ENCODE results near the gene PCBP3.

The PCBP3 gene

GRCh38 chr21:45740491-45741357, 97.2 kb downstream of the PCBP3 start:
- Histone ChIP-seq H3K36me3 (ENCODE audit: insufficient read depth, low read length) (peaks cover 7% of the 10 kb centered on the region), H2AFZ (ENCODE audit: low read depth, low read length) (no peak overlapping the region), H3K79me2 (ENCODE audit: insufficient read depth, low read length) (no peaks in the 10 kb centered on the region), H3K9ac (ENCODE audit: low read depth, low read length) (no peak overlapping the region), H3K27me3 (ENCODE audit: insufficient read depth, low read length, poor library complexity) (no peaks in the 10 kb centered on the region), H3K4me3 (ENCODE audit: low read depth in 1 of 2, low read length in 2 of 2) (no peak overlapping the region), H3K27ac (ENCODE audit: low read length) (no peak overlapping the region), H3K4me2 (ENCODE audit: insufficient read depth, low read length) (no peak overlapping the region), H3K9me3 (ENCODE audit: insufficient read depth, low read length, severe bottlenecking) (peaks cover 4% of the 10 kb centered on the region), H4K20me1 (ENCODE audit: insufficient read depth, low read length) (no peaks in the 10 kb centered on the region), H3K4me1 (ENCODE audit: insufficient read depth, low read length) (no peaks in the 10 kb centered on the region)
- TF ChIP-seq EZH2 (IDR thresholded peaks at IDR 0.05; ENCODE audit: borderline replicate concordance, low read depth, low read length, severe bottlenecking) (no peak), CTCF (IDR thresholded peaks at IDR 0.05; ENCODE audit: borderline replicate concordance, extremely low read depth, low read length, poor library complexity, severe bottlenecking) (peak; percentile 18)
- ATAC-seq (ENCODE audit: insufficient read depth, low read depth) (peak; percentile 28; the same call in 1 of the 3 replicates), DNase-seq (no peak)

- Histone ChIP-seq H3K27me3 (ENCODE audit: insufficient read depth, low read length, poor library complexity) (no peaks in the 10 kb centered on the region), H3K9ac (ENCODE audit: low read depth, low read length) (no peak overlapping the region), H3K4me3 (ENCODE audit: low read depth in 1 of 2, low read length in 2 of 2) (no peak overlapping the region), H3K4me1 (ENCODE audit: insufficient read depth, low read length) (no peaks in the 10 kb centered on the region), H3K79me2 (ENCODE audit: insufficient read depth, low read length) (no peaks in the 10 kb centered on the region), H3K9me3 (ENCODE audit: insufficient read depth, low read length, severe bottlenecking) (peaks cover 6% of the 10 kb centered on the region), H4K20me1 (ENCODE audit: insufficient read depth, low read length) (no peaks in the 10 kb centered on the region), H3K27ac (ENCODE audit: low read length) (no peak overlapping the region), H2AFZ (ENCODE audit: low read depth, low read length) (no peak overlapping the region), H3K36me3 (ENCODE audit: insufficient read depth, low read length) (peaks cover 10% of the 10 kb centered on the region), H3K4me2 (ENCODE audit: insufficient read depth, low read length) (no peak overlapping the region)
- TF ChIP-seq EZH2 (IDR thresholded peaks at IDR 0.05; ENCODE audit: borderline replicate concordance, low read depth, low read length, severe bottlenecking), result no peak
- no peak for TF ChIP-seq CTCF (IDR thresholded peaks at IDR 0.05; ENCODE audit: borderline replicate concordance, extremely low read depth, low read length, poor library complexity, severe bottlenecking)
- DNase-seq, result no peak
- no peak for ATAC-seq (ENCODE audit: insufficient read depth, low read depth)
Measured at GRCh38 chr21:45741691-45742090, 98.2 kb downstream of the PCBP3 start.

- Histone ChIP-seq H3K9me3 (ENCODE audit: insufficient read depth, low read length, severe bottlenecking) (peaks cover 6% of the 10 kb centered on the region), H3K27ac (ENCODE audit: low read length) (no peak overlapping the region), H3K79me2 (ENCODE audit: insufficient read depth, low read length) (no peaks in the 10 kb centered on the region), H3K9ac (ENCODE audit: low read depth, low read length) (no peak overlapping the region), H3K4me3 (ENCODE audit: low read depth in 1 of 2, low read length in 2 of 2) (no peak overlapping the region), H4K20me1 (ENCODE audit: insufficient read depth, low read length) (no peaks in the 10 kb centered on the region), H3K4me1 (ENCODE audit: insufficient read depth, low read length) (no peaks in the 10 kb centered on the region), H3K36me3 (ENCODE audit: insufficient read depth, low read length) (peaks cover 10% of the 10 kb centered on the region), H3K4me2 (ENCODE audit: insufficient read depth, low read length) (no peak overlapping the region), H3K27me3 (ENCODE audit: insufficient read depth, low read length, poor library complexity) (no peaks in the 10 kb centered on the region), H2AFZ (ENCODE audit: low read depth, low read length) (no peak overlapping the region)
- ATAC-seq (ENCODE audit: insufficient read depth, low read depth), result no peak
- no peak for DNase-seq
- no peak for TF ChIP-seq EZH2 (IDR thresholded peaks at IDR 0.05; ENCODE audit: borderline replicate concordance, low read depth, low read length, severe bottlenecking)
- no peak for TF ChIP-seq CTCF (IDR thresholded peaks at IDR 0.05; ENCODE audit: borderline replicate concordance, extremely low read depth, low read length, poor library complexity, severe bottlenecking)
Measured at GRCh38 chr21:45742247-45742646, 98.7 kb downstream of the PCBP3 start.
